GM18511 (cell line): Measurements from ENCODE around the gene PTPRK.

Experiments used
- ATAC-seq: cut with Tn5 transposase; IDR thresholded peaks from one replicate; pipeline ENCODE4 v1.9.1; 2021; ENCODE audit warnings: mild to moderate bottlenecking, moderate library complexity; ENCODE audit not compliant: unreplicated experiment

Gene PTPRK

DNA sequence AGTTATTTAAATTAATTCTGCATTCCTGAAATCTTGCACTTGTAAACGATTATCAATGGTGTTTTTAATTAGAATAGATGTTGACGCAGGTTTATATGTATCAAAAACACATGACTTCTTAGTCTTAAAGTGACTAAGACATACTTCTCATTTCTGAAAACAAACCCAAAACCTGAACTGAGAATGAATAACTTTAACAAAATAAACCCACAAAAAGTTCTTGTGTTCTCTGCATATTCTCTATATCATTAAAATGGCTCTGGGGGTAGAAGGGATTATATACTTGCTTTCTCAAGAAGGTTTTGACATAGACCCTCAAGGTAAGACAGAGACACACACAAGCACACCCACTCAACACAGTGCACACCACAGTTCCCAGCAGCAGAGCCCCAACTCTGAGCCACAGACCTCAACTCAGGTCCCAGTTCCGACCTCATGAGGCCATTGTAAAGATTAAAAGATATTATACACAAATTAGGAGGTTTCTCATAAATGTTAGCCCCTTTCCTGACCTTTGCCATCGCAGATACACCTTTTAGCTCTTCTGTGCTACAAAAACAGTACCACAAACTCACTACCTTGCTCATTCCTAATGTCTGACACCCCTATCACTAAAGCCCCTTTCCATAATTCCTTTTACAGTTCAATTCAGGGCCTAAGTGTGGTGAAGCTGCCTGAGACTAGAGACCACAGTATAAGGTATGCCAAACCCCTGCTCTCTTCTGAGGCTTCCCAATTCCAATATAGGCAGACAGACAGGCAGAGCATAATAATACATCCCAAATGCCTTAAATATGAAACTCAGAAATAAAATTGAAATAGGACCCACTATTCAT lies 267.8 kb downstream of the PTPRK start:
- peak; percentile 69 for ATAC-seq

- no peak for ATAC-seq
These were observed 268.7 kb downstream of the PTPRK start for GRCh38 chr6:128251445-128252340.

- ATAC-seq: no peak
These were observed 269.9 kb downstream of the PTPRK start for GRCh38 chr6:128250370-128251070.

DNA sequence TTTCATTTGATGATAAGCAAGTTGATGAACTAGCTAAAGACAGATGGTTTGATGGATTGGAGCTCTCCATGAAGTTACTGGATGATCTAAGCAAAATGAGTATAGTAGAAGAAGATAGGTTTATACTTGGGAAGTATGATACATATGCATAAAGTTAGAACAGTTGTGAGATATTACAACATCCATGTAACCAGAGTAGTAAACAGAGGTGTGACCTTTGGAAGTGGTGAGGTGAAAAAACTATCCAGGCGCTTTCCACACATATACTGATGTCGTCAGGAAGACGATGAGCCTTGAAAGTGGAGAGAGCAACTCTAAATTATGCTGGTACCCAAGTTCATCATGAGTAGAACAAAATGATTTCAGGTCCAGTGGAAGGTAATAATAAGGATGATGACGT lies 271.0 kb downstream of the PTPRK start:
- no peak for ATAC-seq

GRCh38 chr6:128246472-128247260 lies 273.7 kb downstream of the PTPRK start:
- no peak for ATAC-seq

GRCh38 chr6:128244751-128245405 lies 275.5 kb downstream of the PTPRK start:
- no peak for ATAC-seq

DNA sequence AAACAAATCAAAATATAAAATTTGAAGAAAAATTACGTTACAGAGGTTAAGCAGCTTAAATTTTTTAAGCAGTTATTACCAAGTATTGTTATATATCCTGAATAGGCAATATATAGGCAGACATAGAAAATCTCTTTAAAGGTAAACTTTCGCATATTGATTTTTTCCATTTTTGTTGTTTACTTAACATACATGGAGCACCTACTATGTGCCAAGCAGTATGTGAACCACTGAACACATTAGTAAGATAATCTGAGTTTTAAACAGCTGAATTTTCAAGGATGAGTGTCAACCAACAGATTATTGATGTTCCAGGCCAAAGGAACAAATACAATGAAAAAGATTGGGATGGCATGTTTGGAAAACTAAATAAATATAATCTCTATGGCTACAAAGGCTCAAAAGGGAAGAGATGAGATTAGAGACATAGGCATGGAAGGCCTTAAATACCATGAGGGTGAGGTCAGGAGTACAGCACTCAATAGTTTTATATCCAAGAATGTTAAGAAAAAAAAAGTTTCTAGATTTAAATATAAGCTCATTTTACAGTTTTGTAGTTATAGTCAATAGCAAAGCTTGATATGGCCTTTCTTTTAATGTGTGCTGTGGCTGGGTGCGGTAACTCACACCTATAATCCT lies 277.5 kb downstream of the PTPRK start:
- no peak for ATAC-seq

GRCh38 chr6:128241216-128241615 lies 279.2 kb downstream of the PTPRK start:
- peak; percentile 47 for ATAC-seq

DNA sequence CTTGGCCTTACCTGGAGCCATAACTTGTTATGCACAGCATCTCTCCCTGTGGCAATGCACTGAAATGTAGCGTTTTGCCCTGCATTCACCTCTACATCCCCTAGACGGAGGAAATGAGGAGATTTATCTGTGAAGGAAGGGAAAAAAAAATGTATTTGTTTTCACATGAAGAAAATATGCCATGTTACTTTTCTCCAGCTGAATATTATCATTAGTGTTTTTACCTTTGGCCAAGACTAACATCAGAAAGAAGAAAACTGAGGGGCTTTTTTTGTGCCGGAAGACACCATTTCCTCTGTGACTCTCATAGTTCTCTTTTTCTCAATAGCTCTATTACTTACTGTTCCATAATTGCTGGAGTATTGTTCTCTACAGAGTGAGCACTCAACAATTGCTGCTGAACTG lies 280.4 kb downstream of the PTPRK start:
- ATAC-seq: peak; percentile 75

GRCh38 chr6:128239146-128239545 lies 281.3 kb downstream of the PTPRK start:
- ATAC-seq: no peak

DNA sequence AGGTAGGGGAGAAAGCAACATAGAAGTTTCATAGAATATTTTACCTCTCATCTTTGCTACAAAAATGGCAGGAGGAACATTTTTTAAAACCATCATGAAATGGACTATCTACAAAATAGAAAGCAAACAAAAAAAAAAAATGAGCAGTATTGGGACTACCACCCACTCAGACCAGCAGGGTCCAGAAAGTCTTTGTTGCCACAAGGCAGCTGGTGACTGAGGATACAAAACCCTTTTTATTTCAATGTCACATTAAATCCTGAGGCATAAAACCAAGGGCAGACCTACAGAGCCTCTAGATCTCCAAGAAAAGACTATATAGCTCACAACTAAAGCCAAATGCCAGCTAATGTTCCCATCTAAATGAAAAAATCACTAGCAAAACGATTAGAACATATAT lies 282.2 kb downstream of the PTPRK start:
- ATAC-seq: no peak

DNA sequence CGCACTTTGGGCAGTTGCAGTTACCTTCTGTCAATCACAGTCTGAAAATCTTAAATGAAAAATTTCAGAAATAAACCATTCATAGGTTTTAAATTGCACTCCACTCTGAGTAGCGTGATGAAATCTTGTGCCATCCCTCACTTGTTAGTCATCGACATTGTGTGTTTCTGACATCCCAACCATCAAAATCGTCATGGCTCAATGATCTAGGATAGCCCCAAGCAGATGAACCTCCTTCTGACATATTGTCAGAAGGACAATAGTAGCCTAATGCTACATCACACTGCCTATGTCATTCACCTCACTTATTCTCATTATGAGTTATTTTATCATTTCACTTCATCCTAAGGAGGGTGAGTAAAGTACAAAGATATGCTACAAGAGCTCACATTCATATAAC lies 284.8 kb downstream of the PTPRK start:
- no peak for ATAC-seq

- ATAC-seq: no peak
These were observed 286.9 kb downstream of the PTPRK start for GRCh38 chr6:128233531-128233930.

DNA sequence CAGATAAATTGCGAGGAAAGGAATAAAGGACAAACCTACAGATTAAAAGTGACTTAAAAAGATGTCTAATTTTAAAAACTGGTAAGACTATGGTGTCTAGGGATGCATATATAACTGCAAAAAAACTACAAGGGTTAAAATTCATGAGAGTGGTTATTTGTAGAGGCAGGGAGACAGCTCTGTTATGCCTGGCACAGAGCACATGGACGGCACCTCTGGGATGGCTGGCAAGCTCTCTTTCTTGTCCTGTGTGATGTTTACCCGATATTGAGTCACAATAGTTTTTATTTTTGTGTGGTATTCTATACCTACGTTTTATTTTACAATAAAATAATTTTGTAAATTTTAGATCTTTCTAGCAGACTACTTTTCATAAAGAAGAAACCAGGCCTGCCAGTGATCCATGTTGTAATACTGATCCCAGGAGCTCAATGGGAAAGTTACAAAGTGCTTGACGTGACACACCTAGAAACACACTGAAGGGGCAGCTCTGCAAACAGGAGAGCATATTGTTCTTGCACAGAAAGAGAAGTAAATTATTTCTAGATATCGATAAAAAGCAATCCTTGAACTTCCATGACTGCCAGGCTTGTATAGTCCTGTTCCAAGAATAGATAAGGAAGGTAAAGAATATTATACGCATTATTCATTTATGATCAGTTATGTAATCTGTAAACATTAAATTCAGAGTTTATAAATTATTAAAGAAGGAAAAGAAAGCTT lies 290.0 kb downstream of the PTPRK start:
- ATAC-seq: no peak

GRCh38 chr6:128225612-128226011 lies 294.8 kb downstream of the PTPRK start:
- no peak for ATAC-seq

DNA sequence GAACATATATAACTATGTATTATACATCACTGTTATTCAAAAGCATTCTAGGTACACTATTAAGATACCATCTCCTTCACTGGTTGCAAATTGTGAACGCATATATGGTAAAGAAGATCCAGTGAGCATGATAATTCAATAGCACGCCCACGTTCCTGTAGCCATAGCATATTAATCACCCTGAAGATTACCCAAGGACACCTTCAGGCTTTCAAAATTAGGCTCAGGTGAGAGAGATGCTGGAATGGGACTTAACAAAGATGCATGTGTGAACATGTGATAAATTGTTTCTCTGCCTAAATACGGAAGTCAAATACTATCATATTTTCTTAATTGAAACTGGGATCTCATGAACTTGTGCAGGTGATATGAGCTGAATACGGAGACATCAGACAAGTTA lies 303.5 kb downstream of the PTPRK start:
- ATAC-seq: no peak

DNA sequence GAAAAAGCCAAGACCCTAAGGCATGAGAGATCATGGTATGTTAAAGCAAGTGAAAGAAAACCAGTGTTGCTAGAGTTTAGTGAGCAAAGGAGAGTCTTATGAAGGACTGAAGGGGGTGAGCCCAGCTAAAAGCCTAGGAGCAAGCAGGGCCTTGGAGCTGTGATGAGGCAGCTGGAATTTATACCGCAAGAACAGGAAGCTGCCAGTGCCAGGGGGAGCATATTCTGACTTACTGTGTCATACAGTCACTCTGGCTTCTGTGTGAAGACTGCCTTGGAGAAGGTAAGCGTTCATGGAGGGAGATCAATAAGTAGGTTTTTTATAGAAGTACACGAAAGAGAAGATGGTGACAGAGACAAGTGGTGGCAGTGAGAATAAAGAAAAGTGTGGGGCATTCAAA lies 310.6 kb downstream of the PTPRK start:
- ATAC-seq: no peak

GRCh38 chr6:128208851-128209580 lies 311.4 kb downstream of the PTPRK start:
- ATAC-seq: no peak
